GM18508 (cell line): ENCODE measurements around the gene TMEM44.
"Not testable (repeated sequence)": the region's sequence is repeated elsewhere in the genome, so short reads cannot be mapped to it uniquely, and the experiment has no call there.

Source experiments
- ATAC-seq: cut with Tn5 transposase; IDR thresholded peaks from one replicate; pipeline ENCODE4 v1.9.1; 2021; ENCODE audit warnings: moderate number of reproducible peaks; ENCODE audit not compliant: insufficient read depth, unreplicated experiment

The TMEM44 gene

GRCh38 chr3:194647747-194648146 is 14.5 kb upstream of the TMEM44 start:
- no peak for ATAC-seq

GRCh38 chr3:194642769-194643168 is 9.6 kb upstream of the TMEM44 start:
- ATAC-seq, result no peak

- no peak for ATAC-seq
Observed at GRCh38 chr3:194640829-194641228, 7.6 kb upstream of the TMEM44 start.

GRCh38 chr3:194638991-194639605 is 5.9 kb upstream of the TMEM44 start:
- ATAC-seq, result no peak

GRCh38 chr3:194637541-194638400 is 4.6 kb upstream of the TMEM44 start:
- ATAC-seq, result no peak

- no peak for ATAC-seq
Observed at GRCh38 chr3:194637066-194637465, 3.8 kb upstream of the TMEM44 start.

- no peak for ATAC-seq
Observed at GRCh38 chr3:194632809-194633348, 340 bp downstream of the TMEM44 start.

- no peak for ATAC-seq
Observed at GRCh38 chr3:194632226-194632808, 902 bp downstream of the TMEM44 start.

GRCh38 chr3:194631696-194632095 is 1.5 kb downstream of the TMEM44 start:
- ATAC-seq, result no peak

- ATAC-seq, result not testable (repeated sequence)
Observed at GRCh38 chr3:194630681-194631080, 2.5 kb downstream of the TMEM44 start.

GRCh38 chr3:194624956-194625355 is 8.3 kb downstream of the TMEM44 start:
- ATAC-seq, result no peak

GRCh38 chr3:194623449-194624290 is 9.5 kb downstream of the TMEM44 start:
- no peak for ATAC-seq

- no peak for ATAC-seq
Observed at GRCh38 chr3:194622621-194623340, 10.4 kb downstream of the TMEM44 start.

- no peak for ATAC-seq
Observed at GRCh38 chr3:194621947-194622346, 11.3 kb downstream of the TMEM44 start.

- no peak for ATAC-seq
Observed at GRCh38 chr3:194620196-194620595, 13.0 kb downstream of the TMEM44 start.

GRCh38 chr3:194619741-194620140 is 13.5 kb downstream of the TMEM44 start:
- no peak for ATAC-seq

- no peak for ATAC-seq
Observed at GRCh38 chr3:194618858-194619608, 14.2 kb downstream of the TMEM44 start.

- no peak for ATAC-seq
Observed at GRCh38 chr3:194617827-194618226, 15.4 kb downstream of the TMEM44 start.

- ATAC-seq, result no peak
Observed at GRCh38 chr3:194617143-194617671, 16.0 kb downstream of the TMEM44 start.
